Gastrocnemius medialis (tissue), 4 donors: ENCODE data around the gene ITGA5.
A peak's percentile ranks its signal among the peaks of the same experiment; 100 is the strongest.

Experiments used
- CTCF ChIP-seq, 5 experiments: fragments of 450-650 bp in 3 of 5; fragments of 200-600 bp in 2 of 5; sonication (generic) in 2 of 5; IDR thresholded peaks in 4 of 5; conservative IDR thresholded peaks in 1 of 5; 1 replicate in 4 of 5; 2 replicates in 1 of 5; pipeline ENCODE4 v1.5.1; 2016 to 2019; ENCODE audit warnings: antibody characterized with exemption in 5 of 5, mild to moderate bottlenecking in 3 of 5, moderate library complexity in 3 of 5
- POLR2A ChIP-seq, 2 donors: fragments of 450-650 bp; IDR thresholded peaks; one replicate each; pipeline ENCODE4 v1.6.1; 2017; ENCODE audit warnings: antibody characterized with exemption in 2 of 2, mild to moderate bottlenecking in 2 of 2, moderate library complexity in 2 of 2

GRCh38 chr12:54370171-54370730 lies 48.8 kb downstream of the ITGA5 start:
- TF ChIP-seq CTCF (IDR thresholded peaks at IDR 0.05 in 4 of 5, conservative IDR thresholded peaks at IDR 0.05 in 1 of 5): peak; percentile 94 to 98 (median 97)
- no peak for TF ChIP-seq POLR2A (IDR thresholded peaks at IDR 0.05)
